ENCODE data around the gene CCR9.
A peak's percentile ranks its signal among the peaks of the same experiment; 100 is the strongest.
"Not testable (repeated sequence)": the region's sequence is repeated elsewhere in the genome, so short reads cannot be mapped to it uniquely, and the experiment has no call there.

The CCR9 gene, protein sequence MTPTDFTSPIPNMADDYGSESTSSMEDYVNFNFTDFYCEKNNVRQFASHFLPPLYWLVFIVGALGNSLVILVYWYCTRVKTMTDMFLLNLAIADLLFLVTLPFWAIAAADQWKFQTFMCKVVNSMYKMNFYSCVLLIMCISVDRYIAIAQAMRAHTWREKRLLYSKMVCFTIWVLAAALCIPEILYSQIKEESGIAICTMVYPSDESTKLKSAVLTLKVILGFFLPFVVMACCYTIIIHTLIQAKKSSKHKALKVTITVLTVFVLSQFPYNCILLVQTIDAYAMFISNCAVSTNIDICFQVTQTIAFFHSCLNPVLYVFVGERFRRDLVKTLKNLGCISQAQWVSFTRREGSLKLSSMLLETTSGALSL

DNA sequence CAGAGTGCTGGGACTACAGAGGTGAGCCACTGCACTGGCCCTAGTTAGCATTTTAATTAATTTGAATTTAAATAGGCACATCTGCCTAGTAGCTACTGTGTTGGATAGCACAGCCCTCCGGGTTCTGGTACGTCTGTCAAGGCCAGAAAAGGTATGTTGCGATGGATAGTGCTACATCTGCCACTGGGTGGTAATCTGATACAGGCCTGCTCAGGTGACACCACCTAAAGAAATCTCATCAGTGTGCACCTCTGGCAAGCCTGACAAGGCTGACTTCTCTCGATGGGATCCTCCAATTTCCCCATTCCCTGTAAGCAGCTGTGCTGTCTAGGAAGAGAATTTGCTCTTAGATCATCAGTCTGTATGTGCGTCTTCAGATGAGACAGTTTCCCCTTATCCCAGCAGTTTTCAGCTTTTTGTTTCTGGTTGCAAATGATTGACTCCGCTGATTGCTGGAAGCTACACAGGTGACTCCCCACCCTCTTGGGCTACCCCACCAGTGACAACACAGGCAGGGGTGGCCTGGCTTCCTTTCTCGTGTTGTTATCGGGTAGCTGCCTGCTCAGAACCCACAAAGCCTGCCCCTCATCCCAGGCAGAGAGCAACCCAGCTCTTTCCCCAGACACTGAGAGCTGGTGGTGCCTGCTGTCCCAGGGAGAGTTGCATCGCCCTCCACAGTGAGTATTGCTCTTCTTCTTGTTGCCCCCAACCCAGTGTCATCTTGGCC, at the start of gene CCR9:
Gene CCR9 (plus strand): TSS at position 565 of the 727 bp plus-strand sequence. CDS start 8,391 bp downstream, outside the sequence.
- no peak for DNase-seq (ENCODE audit: low read depth)

DNA sequence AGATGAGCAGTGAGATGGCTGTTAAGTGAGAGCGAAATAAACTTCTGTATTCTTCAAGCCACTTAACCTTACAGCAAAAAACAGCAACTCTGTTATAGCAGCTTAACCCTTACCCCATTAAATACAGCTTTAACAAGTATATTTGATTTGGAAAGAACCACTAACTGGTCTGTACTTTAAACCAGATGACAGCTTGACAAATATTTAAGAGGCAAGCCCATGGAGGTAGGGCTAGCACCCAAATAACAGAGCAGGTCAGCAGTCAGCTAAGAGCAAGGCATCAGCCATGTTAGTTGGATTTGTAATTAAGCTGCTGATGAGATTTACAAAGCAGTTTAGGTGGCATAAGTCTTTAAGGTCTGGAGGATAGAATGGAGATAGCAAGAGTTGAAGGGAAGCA, 47.9 kb upstream of the CCR9 start:
- DNase-seq (ENCODE audit: low read depth) = no peak

DNA sequence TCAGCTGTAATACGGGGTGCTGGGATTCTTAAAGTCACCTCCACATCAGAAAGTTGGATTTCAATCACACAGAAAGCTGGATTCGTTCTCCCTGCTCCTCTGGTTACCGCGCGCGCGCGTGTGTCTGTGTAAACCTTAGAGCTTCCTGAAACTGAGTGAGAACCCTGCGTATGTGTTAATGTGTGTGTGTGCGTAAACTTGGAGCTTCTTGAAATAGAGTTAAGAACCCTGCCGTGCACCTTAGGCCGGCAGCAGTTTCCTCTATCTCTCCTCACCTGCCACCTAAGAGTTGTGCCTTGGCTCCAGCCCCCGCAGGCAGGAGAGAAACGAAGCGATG, 45.0 kb upstream of the CCR9 start:
- DNase-seq (ENCODE audit: low read depth) = peak; percentile 11

DNA sequence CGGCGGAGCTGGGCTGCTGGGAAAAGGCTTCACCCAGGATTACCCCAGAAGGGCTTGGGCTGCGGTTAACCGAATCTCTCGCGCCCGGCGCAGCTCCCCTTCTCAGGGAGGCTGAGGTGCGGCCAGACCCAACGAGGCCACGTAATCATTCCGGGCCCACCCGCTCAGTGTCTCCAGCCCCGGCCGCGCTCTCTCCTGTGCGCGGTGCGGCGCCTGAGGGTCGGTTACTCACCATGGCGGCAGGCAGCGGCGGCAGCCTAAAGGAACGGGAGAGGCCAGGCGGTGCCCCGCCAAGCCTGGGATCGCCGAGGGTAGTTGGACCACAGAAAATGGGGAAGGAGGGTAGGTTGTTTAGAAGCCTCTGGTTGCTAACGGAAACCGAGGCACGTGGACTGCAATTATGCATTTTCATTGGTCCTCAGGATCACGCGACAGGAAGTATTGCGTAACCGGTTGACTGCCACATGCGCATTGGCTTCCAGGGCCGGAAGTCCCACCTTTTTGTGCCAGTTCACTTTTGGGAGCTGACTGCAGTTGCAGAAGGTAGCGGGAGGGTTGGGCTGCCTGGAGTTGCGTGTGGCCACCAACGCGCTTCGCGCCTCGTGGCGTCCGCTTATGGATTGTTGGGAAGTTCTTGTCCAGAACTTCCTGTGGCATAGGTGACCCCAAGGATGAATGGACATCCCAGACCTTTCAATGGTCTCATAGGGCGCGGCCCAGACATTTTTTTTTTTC, 44.4 kb upstream of the CCR9 start, which contains the start of gene LZTFL1:
Gene LZTFL1 (minus strand): TSS at position 363 of the 735 bp plus-strand sequence. CDS start 128 bp downstream, at position 235.
- peak; percentile 96 for DNase-seq (ENCODE audit: low read depth)

DNA sequence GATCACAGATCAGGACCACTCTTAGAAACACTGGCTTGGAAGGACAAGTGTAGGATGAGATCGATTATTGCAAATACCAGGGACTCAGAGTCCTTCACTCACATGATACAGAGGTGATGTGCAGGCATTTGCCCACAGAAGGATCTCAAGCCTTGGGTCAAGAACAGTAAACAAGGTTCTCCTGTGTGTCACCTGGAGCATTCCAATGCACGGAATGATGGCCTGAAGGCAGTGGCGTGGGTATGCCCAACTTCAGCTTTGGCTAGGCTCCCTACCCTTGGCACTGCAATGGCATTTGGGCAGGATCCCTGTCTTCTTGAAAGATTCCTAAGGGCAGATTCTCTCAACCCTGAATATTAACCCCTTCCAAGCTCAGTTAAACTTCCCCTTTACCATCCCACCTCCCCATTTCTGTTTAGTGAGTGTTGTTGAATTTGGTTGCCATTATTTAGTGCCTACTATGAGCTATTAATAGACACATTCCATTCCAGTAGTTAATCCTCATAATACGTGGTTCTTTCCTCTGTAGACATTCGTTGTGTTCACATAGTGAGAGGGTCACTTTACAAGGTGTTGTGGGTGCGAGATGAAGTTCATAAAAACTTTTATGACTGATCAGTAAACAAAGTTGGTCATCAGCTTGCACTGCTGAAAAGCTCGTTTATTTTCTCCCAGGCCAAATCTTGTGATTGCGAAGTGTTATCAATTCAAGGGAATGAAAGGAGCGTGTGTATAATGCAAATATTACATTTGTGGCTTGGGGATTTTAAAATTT, 43.3 kb upstream of the CCR9 start:
- no peak for DNase-seq (ENCODE audit: low read depth)

DNA sequence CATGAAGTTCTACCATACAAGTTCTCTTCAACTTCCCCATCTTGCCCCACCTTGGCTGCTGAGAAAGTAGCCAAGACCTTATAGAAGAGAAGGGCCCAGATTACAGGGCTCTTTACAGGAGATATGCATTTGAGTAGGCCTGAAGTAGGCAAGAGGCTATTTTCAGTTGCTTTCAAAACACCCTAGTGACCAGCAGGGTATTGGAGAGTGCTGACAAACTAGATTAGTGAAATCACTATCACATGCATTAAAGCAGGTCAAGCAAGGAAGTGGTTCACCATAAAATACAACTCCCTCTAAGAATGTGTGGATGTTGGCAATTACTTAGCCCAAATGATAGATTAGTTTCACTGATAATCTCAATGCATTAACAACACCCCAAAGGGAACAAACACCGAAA, 41.7 kb upstream of the CCR9 start:
- no peak for DNase-seq (ENCODE audit: low read depth)

DNA sequence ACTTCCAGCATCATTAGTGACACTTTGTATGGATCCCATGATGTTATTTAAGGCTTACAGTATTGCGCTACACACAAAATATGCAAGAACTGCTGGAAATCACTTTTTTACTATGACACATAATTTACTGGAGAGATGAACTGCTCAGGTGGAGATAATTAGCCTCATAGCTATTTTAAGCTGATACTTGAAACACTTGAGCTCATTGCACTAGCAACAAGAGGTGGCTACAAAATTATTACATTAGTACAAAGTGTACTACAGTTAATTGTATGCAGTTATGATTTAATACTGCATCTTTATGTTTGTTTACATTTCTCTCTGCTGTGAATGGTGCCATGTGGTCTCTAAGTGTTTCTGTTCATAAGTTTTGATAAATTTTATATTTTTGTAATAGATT, 38.0 kb upstream of the CCR9 start:
- DNase-seq (ENCODE audit: low read depth) = no peak

DNA sequence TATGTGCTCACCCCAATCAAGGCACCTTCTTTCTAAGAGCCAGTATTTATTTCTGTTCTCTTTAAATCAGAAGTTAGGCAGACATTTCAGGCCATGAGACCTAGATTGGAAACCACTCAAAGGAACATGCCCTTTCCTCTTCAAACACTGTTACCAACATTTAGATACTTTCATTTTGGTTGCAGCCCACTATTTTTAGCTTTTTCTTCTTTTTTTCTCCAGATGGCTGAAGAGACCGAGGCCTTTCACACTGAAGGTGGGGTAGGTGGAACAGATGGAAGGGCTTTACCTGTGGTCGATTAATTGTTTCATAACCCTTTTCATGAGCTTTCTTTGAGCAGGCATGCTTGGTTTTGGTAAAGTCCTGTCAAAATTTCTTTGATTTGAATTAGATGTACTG, 33.5 kb upstream of the CCR9 start:
- DNase-seq (ENCODE audit: low read depth) = no peak

DNA sequence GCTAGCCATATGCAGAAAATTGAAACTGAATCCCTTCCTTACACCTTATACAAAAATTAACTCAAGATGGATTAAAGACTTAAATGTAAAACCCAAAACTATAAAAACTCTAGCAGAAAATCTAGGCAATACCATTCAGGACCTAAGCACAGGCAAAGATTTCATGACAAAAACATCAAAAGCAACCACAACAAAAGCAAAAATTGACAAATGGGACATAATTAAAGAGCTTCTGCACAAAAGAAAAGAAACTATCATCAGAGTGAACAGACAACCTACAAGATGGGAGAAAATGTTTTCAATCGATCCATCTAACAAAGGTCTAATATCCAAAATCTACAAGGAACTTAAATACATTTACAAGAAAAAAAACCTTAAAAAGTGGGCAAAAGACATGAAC, 30.0 kb upstream of the CCR9 start:
- DNase-seq (ENCODE audit: low read depth) = not testable (repeated sequence)

DNA sequence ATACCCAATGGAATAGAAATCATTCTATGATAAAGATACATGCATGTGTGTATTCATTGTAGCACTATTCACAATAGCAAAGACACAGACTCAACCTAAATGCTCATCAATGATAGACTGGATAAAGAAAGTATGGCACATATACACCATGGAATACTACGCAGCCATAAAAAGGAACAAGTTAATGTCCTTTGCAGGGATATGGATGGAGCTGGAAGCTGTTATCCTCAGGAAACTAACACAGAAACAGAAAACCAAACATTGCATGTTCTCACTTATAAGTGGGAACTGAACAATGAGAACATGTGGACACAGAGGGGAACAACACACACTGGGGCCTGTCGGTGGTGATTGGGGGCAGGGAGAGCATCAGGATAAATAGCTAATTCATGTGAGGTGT, 29.3 kb upstream of the CCR9 start:
- DNase-seq (ENCODE audit: low read depth) = not testable (repeated sequence)

DNA sequence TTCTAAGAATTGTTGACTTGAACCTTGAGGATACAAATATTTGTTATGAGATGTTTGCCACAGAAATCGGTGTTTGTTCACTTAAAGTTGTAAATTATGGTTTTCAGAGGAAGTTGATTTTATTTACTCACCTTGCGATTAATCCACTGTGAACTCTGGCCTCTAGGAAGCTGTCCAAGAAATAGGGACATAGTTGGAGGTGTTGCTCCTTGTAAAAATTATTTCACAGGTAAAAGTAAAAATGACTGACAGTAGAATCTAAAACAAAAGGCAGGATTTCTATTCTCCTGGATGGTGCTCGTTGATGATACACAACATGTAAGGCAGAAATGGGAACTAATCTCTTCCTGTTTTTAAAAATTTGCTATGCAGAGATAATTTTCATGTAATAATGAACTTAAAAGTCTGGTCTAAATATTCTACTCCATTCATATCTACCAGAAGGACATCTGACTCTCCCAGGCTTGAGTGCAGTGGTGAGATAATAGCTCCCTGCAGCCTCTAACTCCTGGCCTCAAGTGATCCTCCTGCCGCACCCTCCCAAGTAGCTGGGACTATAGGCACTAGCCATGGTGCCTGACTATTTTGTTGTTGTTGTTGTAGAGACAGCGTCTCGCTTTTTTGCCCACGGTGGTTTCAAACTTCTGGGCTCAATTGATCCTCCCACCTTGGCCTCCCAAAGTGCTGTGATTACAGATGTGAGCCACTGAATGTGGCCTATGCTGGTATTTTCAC, 27.4 kb upstream of the CCR9 start:
- DNase-seq (ENCODE audit: low read depth) = no peak

DNA sequence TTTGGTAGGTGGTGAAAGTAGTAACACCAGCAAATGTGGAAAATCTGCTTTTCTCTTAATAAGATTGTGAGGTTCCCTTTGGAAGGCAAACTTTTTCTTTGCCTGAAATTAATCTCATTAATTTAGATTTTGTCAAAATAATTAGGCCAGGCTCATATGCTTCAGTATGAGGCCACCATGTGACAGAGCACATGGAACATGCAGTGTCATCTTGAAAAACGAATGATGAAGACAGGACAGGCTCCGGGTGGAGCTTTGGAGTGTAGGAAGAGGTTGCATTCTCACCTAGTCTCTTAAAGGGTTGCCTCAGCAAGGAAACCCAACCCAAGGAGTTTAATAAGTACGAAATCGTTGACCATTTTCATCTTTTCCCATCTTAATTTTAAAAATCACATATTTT, 25.9 kb upstream of the CCR9 start:
- no peak for DNase-seq (ENCODE audit: low read depth)

DNA sequence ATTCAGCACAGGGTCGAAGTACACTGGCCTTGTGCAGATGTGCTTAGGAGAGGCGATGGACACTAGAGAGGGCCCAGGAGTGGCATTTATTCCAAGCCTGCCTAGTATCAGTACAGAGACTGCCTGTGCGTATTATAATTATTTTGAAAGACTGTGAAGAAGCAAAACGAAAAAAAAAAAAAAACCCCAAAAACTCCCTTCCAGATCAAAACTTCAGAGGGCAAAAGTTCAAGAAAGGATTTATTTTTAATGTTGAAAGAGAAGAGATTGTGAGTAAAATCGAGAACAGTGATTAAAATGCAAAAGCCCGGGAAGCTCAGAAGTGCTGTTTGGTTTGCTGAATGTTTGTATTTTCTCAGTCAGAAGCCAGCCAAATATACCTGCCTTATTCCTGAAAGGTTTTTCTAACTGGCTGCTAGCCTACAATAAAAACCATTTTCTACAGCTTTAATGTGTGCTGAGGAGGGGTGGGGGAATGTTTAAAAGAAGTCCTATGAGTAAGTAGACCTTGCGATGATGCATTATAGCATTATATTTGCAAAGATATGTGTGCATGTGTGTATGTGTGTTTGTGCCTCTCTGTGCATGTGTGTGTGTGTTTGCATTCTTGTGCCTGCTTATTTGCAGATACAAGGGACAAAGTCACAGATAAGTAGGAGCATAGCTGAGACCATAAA, 25.2 kb upstream of the CCR9 start:
- DNase-seq (ENCODE audit: low read depth) = no peak

DNA sequence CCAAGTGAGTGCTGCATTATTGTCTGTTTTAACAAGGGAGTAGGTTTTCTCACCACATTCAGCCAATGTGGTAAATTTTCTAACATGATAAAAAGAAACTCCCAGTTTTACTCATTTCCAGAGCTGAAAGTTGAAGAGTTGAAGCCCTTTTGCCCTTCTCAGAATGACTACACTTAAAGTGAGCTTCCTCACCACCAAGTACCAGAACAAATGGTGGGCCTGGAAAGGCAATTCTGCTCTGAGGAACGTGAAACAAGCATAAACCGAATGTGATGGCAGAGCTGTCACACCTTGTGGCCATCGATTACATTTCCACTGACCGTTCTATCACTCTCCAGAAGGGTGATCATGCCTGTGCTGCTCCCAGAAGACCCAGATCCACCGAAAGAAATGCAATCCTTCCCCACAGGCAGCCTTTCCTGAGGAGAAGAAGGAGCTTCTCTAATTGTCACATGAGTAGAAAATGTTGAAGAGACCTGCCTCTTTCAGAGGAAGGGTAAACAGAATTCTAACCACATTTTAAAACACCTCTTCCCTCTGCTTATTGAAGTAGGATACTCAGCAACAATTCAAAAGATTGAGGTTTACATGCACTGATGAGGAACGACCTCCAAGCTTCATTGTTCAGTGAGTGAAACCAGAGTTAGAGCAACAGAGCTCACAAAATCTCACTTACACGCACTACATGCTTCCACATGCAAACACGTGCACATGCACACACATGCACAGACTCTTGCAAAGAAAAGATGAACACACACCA, 21.4 kb upstream of the CCR9 start:
- DNase-seq (ENCODE audit: low read depth) = no peak

DNA sequence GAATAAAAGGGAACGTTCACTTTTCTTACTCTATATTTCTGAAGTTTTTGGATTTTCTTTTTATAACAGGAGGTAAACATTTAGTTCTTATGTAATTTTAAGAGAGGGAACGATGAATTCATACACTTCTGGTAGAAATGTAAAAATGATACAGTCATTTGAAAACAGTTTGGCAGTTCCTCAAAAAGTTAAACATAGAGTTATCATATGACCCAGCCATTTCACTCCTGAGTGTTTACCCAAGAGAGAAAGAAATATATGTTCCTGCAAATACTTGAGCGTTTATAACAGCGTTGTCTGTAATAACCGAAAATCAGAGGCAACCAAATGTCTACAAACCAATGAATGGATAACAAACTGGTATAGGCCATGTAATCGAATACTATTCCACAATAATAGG, 20.8 kb upstream of the CCR9 start:
- DNase-seq (ENCODE audit: low read depth) = no peak

DNA sequence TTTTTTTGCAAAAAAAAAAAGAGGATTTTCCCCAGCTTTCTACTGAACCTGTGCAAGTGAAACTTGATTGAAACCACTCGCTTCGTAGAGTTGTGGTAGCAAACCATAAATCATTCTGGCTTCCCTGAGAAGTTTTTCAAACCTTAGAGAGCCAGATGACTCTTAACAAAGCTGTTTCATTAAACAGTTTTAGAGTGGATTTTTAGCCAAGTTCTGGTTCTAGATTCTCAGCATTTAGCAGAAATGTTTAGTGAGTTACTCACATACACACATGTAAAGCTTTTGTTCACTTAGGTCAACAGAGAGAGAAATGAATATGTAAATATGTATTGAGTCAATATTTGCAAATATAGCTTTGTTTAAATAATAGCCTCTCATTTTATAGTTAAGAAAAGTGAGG, 18.1 kb upstream of the CCR9 start:
- DNase-seq (ENCODE audit: low read depth) = no peak

DNA sequence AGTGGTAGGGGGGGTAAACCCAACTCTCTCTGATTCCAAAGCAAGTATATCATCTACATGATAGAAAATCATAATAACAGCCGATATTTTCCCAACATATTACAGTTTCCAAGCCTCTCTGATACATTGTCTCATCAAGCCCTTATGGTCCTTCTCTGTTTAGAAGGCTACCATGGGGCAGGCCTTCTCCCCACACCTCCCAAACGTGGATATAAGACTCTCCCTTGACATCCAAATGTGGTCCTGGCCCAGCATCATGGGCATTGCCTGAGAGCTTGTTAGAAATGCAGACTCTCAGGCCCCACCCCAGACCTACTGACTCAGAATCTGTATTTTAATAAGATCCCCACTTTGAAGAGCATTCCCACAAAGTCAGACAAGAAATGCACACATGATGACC, 17.7 kb upstream of the CCR9 start:
- DNase-seq (ENCODE audit: low read depth) = no peak

DNA sequence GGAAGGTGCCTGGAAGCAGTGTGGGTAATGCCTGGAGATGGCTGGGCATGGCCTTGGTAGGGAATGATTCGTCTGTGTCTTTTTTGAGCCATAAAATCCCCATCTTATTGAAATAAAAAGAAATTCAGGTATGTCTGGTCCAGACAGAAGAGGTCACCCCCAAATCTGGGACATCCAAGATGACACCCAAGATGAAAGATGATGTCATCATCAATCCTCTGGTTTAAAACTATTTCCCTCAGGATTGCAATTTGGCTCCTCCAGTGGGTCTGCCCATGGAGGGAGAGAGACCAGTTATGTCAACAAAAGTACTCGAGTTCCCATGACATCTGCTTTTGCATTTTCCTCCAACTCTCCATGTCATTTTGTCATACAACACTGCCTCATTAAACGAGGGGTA, 16.7 kb upstream of the CCR9 start:
- DNase-seq (ENCODE audit: low read depth) = no peak

DNA sequence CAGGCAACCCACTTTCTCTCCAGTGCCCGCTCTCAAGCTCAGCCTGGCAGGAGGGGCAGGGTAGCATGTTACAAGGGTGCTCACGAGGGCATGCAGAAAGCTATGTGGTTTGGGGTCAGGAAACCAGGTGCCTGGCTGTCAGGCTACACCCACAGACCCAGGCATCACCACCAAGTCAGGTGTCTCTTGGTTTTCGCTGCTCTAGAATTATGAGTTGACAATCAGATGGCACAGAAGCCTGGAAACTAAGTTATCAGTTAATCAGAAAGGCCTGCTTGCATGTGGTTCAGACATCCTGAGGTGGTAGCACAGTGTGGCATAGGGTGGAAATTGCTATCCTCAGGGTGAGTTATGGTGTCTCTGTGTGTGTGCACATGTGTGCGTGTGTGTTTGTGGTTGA, 16.2 kb upstream of the CCR9 start:
- DNase-seq (ENCODE audit: low read depth) = no peak

DNA sequence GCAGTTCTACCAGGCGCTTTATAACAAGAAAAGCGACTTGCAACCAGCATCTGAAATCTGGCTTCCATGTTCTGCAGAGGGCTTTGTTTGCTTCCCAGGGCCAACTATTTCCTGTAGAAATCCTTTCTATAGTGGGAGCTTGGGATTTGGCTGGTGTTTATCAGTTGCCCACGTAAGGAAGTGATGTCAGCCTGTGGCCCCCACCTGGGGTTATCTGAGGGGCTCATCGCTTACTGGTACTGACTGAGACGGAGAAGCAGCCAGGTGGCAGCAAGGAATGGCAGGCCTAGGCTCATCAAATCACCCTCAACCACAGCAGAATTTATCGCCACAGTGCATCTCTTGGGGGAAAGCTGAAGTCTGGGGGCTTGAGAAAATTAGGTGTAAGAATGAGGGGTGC, 14.6 kb upstream of the CCR9 start:
- DNase-seq (ENCODE audit: low read depth) = no peak

Measured in fibroblast of gingiva (primary cell).